ENCODE measurements around the gene SLC2A3.

DNA sequence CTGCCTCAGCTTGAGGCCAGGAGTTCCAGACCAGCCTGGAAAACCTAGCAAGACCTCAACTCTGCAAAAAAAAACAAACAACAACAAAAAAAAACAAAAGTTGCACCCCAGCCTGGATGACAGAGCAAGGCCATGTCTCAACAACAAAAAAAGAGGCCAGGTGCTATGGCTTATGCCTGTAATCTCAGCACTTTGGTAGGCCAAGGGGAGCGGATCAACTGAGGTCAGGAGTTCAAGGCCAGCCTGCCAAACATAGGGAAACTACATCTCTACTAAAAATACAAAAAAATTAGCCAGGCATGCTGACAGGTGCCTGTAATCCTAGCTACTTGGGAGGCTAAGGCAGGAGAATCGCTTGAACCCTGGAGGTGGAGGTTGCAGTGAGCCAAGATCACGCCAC is 56.7 kb downstream of the SLC2A3 start:
- TF ChIP-seq, protein P1, sequence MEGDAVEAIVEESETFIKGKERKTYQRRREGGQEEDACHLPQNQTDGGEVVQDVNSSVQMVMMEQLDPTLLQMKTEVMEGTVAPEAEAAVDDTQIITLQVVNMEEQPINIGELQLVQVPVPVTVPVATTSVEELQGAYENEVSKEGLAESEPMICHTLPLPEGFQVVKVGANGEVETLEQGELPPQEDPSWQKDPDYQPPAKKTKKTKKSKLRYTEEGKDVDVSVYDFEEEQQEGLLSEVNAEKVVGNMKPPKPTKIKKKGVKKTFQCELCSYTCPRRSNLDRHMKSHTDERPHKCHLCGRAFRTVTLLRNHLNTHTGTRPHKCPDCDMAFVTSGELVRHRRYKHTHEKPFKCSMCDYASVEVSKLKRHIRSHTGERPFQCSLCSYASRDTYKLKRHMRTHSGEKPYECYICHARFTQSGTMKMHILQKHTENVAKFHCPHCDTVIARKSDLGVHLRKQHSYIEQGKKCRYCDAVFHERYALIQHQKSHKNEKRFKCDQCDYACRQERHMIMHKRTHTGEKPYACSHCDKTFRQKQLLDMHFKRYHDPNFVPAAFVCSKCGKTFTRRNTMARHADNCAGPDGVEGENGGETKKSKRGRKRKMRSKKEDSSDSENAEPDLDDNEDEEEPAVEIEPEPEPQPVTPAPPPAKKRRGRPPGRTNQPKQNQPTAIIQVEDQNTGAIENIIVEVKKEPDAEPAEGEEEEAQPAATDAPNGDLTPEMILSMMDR (IDR thresholded peaks at IDR 0.05) = no peak
- TF ChIP-seq POLR2A (IDR thresholded peaks at IDR 0.05) = no peak
- TF ChIP-seq POLR2AphosphoS5 (IDR thresholded peaks at IDR 0.05) = no peak
